ENCODE data around the gene GPR162.
"Not testable (repeated sequence)": the region's sequence is repeated elsewhere in the genome, so short reads cannot be mapped to it uniquely, and the experiment has no call there.

GPR162 gene

DNA sequence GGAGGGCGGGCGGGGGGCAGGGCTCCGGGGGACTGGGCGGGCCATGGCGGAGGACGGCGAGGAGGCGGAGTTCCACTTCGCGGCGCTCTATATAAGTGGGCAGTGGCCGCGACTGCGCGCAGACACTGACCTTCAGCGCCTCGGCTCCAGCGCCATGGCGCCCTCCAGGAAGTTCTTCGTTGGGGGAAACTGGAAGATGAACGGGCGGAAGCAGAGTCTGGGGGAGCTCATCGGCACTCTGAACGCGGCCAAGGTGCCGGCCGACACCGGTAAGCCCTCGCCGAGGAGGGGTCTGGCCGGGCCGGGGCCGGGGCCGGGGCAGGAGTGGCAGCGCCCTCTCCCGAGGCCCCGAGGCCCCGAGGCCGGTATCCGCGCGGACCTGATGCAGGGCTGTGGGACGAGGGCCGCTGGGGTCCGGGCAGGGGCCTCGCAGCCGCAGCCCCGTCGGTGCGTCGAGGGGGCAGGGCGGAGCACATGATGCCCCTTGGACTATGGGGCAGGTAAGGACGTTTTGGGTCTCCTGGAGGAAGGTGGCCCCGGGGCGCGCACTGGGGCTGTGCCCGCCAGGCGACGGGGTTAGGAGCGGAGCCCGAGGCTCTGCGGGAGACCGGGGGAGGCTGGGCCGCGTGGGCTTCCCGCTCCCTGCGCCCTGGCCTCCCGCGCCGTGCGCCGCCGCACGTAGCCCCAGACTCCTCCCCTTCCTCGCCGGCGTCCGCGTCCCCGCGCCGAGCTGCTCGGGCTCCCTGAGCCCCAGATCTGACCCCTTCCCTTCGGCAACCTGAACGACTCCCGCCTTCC lies 46.0 kb downstream of the GPR162 start, which contains the start of gene TPI1:
Gene TPI1, plus strand, starts transcription at position 119 of the 798 bp plus-strand sequence. Its CDS starts 36 bp downstream, at position 155.
- TF ChIP-seq, protein P1, sequence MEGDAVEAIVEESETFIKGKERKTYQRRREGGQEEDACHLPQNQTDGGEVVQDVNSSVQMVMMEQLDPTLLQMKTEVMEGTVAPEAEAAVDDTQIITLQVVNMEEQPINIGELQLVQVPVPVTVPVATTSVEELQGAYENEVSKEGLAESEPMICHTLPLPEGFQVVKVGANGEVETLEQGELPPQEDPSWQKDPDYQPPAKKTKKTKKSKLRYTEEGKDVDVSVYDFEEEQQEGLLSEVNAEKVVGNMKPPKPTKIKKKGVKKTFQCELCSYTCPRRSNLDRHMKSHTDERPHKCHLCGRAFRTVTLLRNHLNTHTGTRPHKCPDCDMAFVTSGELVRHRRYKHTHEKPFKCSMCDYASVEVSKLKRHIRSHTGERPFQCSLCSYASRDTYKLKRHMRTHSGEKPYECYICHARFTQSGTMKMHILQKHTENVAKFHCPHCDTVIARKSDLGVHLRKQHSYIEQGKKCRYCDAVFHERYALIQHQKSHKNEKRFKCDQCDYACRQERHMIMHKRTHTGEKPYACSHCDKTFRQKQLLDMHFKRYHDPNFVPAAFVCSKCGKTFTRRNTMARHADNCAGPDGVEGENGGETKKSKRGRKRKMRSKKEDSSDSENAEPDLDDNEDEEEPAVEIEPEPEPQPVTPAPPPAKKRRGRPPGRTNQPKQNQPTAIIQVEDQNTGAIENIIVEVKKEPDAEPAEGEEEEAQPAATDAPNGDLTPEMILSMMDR (conservative IDR thresholded peaks at IDR 0.05; ENCODE audit: control insufficient read depth, insufficient read depth, low read depth, low read length) = no peak
- peak within 1 kb of the TSS; percentile 86 for H3K4me3 ChIP-seq (ENCODE audit: control insufficient read depth, low read depth, low read length)
- DNase-seq (ENCODE audit: low read depth) = peak; percentile 70

DNA sequence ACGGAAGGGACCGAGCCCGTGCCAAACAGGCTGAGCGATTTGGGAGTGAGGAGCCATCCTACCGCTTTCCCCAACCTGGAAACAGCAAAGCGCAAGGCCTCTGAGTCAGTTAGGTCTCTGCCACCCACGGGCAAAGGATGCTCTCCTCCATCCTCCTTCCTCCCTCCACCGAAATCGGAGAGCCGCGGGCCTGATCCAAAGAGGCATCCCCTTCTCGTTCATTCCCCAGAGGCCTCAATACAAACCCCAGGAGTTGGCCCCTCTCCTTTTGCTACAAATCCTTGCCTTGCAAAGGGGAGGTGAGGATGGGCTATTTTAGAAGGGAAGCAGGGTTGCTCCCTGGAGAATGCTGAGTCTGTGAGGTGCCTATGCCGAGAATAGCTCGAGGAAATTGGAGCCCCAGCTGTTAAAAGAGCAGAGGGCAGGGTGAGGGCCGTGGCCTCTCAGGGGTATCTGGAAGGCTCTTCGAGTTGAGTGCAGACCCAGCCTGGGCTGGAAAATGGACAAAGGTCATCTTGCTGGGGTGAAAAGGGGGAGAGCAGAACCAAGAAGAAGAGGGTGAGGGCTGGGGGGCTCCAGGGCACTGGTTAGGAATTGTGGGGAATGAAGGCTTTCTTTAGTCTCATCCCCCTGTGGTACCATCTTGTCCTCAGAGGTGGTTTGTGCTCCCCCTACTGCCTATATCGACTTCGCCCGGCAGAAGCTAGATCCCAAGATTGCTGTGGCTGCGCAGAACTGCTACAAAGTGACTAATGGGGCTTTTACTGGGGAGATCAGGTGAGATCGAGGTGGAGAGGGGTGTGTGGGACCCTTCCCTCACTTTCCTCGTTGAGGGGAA lies 46.8 kb downstream of the GPR162 start:
- TF ChIP-seq, protein P1 (conservative IDR thresholded peaks at IDR 0.05; ENCODE audit: control insufficient read depth, insufficient read depth, low read depth, low read length) = peak; percentile 27
- DNase-seq (ENCODE audit: low read depth) = peak; percentile 31
- H3K4me3 ChIP-seq (ENCODE audit: control insufficient read depth, low read depth, low read length) = peak overlapping the region; percentile 86

DNA sequence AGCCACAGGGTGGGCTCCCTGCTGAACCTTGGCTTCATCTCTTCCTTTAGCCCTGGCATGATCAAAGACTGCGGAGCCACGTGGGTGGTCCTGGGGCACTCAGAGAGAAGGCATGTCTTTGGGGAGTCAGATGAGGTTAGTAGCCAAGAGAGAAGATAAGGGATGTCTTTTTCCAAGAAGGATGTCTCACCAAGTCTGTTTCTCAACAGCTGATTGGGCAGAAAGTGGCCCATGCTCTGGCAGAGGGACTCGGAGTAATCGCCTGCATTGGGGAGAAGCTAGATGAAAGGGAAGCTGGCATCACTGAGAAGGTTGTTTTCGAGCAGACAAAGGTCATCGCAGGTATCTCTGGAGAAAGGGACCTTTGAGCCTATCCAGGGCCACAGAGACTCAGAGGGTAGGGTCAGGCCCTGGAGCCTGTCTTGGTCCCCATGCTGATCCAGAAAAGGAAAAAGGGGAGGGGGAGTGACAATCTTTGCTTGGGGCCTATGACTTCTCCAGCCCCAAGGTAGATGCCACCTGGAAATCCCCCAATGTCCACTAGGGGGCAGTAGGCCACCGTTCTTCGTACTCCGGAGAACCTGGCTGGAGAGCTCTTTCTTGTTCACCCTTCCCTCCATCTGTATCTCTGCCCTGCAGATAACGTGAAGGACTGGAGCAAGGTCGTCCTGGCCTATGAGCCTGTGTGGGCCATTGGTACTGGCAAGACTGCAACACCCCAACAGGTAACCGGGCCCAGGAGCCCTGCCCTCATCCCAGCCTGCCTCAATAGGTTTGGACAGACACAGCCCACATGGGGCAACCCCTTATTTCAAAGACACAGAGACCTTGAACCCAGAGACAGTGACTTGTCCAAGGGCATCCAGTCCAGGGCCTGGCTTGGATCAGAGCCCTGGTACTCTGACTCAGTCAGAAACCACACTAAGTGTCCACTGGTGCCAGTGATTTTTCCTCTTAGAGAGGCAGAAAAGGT lies 47.7 kb downstream of the GPR162 start:
- H3K4me3 ChIP-seq (ENCODE audit: control insufficient read depth, low read depth, low read length) = peak overlapping the region; percentile 86
- TF ChIP-seq, protein P1 (conservative IDR thresholded peaks at IDR 0.05; ENCODE audit: control insufficient read depth, insufficient read depth, low read depth, low read length) = peak; percentile 88
- peak; percentile 76 for DNase-seq (ENCODE audit: low read depth)

DNA sequence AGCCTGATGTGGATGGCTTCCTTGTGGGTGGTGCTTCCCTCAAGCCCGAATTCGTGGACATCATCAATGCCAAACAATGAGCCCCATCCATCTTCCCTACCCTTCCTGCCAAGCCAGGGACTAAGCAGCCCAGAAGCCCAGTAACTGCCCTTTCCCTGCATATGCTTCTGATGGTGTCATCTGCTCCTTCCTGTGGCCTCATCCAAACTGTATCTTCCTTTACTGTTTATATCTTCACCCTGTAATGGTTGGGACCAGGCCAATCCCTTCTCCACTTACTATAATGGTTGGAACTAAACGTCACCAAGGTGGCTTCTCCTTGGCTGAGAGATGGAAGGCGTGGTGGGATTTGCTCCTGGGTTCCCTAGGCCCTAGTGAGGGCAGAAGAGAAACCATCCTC lies 48.7 kb downstream of the GPR162 start:
- peak; percentile 33 for DNase-seq (ENCODE audit: low read depth)
- not testable (repeated sequence) for H3K4me3 ChIP-seq (ENCODE audit: control insufficient read depth, low read depth, low read length)

DNA sequence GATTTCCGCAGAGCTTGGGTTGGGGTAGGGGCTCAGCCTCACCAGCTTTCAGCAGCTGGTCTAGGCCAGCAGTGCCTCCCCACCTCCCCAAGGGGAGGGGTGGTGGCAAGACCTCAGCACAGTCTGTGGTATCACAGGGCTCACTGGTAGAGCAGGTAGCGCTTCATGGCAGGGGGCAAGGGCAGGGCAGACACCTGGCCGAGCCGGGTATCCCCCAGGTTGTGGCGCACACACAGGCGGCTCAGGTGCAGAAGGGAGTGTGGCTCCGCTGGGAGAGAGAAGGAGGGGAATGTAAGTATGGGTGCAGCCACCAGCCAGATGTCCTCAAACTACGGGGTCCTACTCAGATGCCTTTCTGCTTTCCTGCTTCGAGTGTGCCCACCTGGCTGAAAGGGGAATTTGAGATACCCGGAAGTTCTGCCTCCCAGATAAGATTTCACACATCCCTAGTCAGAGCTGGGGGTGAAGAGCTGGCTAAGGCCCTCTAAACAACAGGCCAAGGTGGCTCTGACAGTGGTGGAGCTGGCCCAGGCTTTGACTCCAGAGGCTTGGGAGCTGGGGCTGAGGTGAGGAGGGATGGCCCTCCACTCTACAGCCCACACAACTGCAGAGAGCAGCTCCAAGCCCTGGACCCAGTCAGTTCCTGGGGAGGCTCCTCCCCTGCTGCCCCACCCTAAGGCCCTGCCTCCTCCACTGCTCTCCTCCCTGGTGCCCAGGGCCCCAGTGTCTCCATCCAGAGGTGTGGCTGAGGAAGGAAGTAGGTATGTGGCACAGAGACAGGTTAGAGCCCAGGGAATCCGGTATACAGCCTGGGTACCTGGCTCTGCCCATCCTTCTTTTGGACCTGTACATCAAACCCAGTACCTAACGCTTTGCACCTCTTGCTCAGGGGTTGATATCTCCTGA lies 49.7 kb downstream of the GPR162 start:
- DNase-seq (ENCODE audit: low read depth) = no peak
- TF ChIP-seq, protein P1 (conservative IDR thresholded peaks at IDR 0.05; ENCODE audit: control insufficient read depth, insufficient read depth, low read depth, low read length) = no peak
- peak overlapping the region; percentile 82 for H3K4me3 ChIP-seq (ENCODE audit: control insufficient read depth, low read depth, low read length)

All from fibroblast of mammary gland (primary cell).